ENCODE results near the gene RAD23A.

The RAD23A gene

DNA sequence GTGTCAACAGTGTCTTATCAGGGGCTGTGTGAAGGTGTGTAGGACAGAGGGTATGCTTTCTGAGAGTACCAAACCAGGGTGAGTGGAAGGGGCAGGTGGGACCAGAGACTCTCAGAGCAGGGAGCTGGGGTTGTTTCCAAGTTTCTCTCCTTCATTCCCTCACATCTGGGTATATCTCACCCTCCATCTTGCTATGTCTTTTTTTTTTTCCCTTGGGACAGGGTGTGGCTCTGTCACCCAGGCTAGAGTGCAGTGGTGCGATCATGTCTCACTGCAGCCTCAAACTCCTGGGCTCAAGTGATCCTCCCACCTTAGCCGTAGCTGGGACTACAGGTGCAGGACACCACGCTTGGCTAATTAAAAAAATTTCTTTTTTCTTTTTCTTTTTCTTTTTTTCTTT, 34.3 kb downstream of the RAD23A start:
- H3K36me3 ChIP-seq (ENCODE audit: insufficient read depth, low read length), result no peaks in the 10 kb centered on the region

DNA sequence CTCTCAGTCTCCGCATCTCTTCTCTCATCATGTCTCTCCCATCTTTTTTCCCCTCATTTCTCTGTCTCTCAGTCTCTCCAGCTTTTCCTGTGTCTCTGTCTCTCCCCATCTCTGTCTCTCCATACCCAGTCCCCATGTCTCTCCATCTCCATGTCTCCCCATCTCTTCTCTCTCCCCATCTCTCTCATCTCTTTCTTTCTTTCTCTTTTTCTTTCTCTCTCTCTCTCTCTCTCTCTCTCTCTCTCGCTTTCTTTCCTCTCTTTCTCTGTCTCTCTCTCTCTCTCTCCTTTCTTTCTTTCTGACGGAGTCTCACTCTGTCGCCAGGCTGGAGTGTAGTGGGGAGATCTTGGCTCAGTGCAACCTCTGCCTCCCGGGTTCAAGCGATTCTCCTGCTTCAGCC, 37.0 kb downstream of the RAD23A start:
- Histone ChIP-seq H3K9me3 (ENCODE audit: control insufficient read depth, insufficient read depth, low read length) (no peaks in the 10 kb centered on the region), H3K36me3 (ENCODE audit: insufficient read depth, low read length) (no peaks in the 10 kb centered on the region), H3K9ac (ENCODE audit: low read depth, low read length) (no peak overlapping the region), H3K4me1 (ENCODE audit: insufficient read depth, low read length) (peaks cover 4% of the 10 kb centered on the region; the same call in 1 of the 2 replicates)

More for the DNA sequence above, 34.3 kb downstream of the RAD23A start:
- no peaks in the 10 kb centered on the region for H3K9me3 ChIP-seq (ENCODE audit: control insufficient read depth, insufficient read depth, low read length)
- H3K9ac ChIP-seq (ENCODE audit: low read depth, low read length), result no peak overlapping the region
- no peaks in the 10 kb centered on the region for H3K4me1 ChIP-seq (ENCODE audit: insufficient read depth, low read length)

DNA sequence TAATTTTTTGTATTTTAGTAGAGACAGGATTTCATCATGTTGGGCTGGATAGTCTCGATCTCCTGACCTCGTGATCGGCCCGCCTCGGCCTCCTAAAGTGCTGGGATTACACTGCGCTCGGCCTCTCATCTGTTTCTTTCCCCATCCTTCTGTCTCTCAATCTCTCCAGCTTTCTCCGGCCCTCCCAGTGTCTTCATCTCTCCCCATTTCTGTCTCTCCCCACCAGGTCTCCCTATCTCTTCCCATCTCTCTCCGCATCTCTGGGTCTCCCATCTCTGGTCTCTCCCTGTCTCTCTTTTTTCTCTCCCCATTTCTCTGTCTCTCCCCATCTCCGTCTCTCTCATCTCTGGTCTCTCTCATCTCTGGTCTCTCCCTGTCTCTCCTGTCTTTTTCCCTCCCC, 37.4 kb downstream of the RAD23A start:
- Histone ChIP-seq H3K4me1 (ENCODE audit: insufficient read depth, low read length) (peaks cover 4% of the 10 kb centered on the region; the same call in 1 of the 2 replicates), H3K9ac (ENCODE audit: low read depth, low read length) (peak overlapping the region; percentile 55; the same call in 1 of the 2 replicates), H3K9me3 (ENCODE audit: control insufficient read depth, insufficient read depth, low read length) (no peaks in the 10 kb centered on the region)

DNA sequence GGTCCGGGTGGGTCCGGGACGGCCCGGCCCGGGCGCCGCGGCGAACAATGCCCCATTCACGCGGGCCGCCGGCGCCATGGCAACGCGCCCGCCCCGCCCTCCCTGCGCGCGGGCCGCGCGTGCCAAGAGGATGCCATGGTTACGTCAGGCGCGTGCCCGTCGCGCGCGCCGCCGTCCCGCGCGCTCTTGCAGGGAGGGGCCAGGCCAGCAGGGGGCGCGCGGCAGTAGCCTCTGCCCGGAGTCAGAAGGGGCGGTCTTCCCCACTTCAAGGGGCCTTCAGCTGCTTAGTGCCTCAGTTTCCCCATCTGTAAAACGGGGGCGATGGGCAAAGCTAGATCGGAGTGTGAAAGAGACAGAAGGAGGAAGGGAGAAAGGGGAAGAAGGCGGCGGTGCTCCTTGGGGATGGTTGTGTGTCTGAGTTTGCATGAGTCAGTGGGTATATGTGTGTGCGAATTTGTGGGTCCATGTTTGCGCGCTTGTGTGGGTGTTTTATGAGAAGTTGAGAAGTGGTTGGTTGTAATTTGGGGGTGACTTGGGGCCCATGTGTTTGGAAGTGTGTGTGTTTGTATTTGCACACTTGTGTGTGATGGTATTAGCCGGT, 38.0 kb downstream of the RAD23A start:
- Histone ChIP-seq H3K9ac (ENCODE audit: low read depth, low read length) (peak overlapping the region; percentile 55; the same call in 1 of the 2 replicates), H3K4me1 (ENCODE audit: insufficient read depth, low read length) (peaks cover 4% of the 10 kb centered on the region; the same call in 1 of the 2 replicates), H3K36me3 (ENCODE audit: insufficient read depth, low read length) (no peaks in the 10 kb centered on the region), H3K9me3 (ENCODE audit: control insufficient read depth, insufficient read depth, low read length) (no peaks in the 10 kb centered on the region)

More for the DNA sequence above, 37.4 kb downstream of the RAD23A start:
- no peaks in the 10 kb centered on the region for H3K36me3 ChIP-seq (ENCODE audit: insufficient read depth, low read length)

DNA sequence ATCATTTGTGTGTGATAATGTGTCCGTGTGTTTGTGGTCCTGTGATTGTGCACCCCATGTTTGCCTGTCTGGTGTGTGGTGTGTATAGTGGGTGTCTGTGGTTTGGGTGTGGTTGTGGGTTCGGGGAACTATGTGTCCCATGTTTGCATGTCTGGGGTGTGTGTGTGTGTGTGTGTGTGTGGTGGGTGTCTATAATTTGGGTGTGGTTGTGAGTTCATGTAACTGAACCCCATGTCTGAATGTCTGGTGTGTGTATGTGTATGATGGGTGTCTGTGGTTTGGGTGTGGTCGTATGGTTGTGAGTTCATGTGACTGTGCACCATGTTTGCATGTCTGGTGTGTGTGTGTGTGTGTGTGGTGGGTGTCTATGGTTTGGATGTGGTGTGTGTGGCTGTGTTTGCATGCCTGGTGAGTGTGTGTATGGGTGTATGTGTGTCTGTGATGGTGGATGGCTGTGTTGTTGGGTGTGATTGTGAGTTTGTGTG, 38.5 kb downstream of the RAD23A start:
- Histone ChIP-seq H3K36me3 (ENCODE audit: insufficient read depth, low read length) (no peaks in the 10 kb centered on the region), H3K9ac (ENCODE audit: low read depth, low read length) (no peak overlapping the region), H3K9me3 (ENCODE audit: control insufficient read depth, insufficient read depth, low read length) (no peaks in the 10 kb centered on the region), H3K4me1 (ENCODE audit: insufficient read depth, low read length) (peaks cover 4% of the 10 kb centered on the region; the same call in 1 of the 2 replicates)

DNA sequence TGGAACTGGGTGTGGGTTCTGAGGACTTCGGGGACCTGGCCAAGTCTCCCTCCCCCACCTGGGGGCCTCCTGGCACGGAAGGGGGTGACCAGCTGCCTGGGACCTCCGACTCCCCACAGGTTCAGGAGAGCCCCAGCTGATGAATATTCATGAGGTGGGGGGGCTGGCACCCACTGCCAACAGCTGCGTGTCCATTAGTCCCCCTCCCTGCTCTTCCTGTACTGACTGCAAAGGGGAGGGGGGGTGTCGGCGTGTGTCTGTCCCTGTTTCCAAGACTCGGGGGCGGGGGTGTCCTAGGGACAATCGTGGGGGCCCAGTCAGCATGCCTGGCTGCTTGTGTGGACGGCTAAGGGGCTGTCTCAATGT, 39.0 kb downstream of the RAD23A start:
- H3K4me1 ChIP-seq (ENCODE audit: insufficient read depth, low read length), result peaks cover 4% of the 10 kb centered on the region; the same call in 1 of the 2 replicates
- no peaks in the 10 kb centered on the region for H3K36me3 ChIP-seq (ENCODE audit: insufficient read depth, low read length)
- H3K9ac ChIP-seq (ENCODE audit: low read depth, low read length), result no peak overlapping the region
- no peaks in the 10 kb centered on the region for H3K9me3 ChIP-seq (ENCODE audit: control insufficient read depth, insufficient read depth, low read length)

DNA sequence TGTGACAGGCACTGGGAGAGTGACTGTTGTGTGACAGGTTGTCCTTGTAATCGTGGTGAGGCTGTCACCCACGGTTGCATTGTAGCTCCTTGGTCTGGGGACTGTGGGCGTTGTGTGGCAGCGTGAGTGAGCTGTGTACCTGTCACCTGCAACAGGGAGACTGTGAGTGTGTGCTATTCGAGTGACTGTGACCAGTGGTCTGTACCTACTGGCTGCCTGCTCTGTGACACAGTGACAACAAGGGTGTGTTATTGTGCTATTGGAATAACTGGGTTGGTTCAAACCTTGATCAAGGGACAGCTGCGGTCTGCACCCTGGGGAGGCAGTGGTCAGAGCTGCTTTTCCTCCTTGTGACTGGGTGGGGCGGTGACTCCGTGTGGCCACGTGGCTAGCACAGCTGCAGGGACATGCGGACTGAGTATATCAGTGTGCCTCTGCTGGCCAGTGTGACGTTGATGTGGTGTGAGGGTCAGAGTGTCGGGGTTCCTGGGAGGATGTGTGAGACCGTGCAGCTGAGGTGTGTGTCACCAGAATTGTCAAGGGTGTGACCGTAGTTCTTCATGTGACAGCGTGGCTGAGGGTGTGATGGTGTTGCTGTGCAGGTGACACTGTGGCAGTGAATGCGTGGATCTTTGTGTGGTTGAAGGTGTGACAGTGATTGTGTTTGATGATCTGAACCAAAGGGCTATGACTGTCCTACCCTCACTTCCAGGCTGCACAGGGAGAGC, 39.6 kb downstream of the RAD23A start:
- no peaks in the 10 kb centered on the region for H3K9me3 ChIP-seq (ENCODE audit: control insufficient read depth, insufficient read depth, low read length)
- no peaks in the 10 kb centered on the region for H3K36me3 ChIP-seq (ENCODE audit: insufficient read depth, low read length)
- H3K9ac ChIP-seq (ENCODE audit: low read depth, low read length), result no peak overlapping the region
- H3K4me1 ChIP-seq (ENCODE audit: insufficient read depth, low read length), result peaks cover 4% of the 10 kb centered on the region; the same call in 1 of the 2 replicates

DNA sequence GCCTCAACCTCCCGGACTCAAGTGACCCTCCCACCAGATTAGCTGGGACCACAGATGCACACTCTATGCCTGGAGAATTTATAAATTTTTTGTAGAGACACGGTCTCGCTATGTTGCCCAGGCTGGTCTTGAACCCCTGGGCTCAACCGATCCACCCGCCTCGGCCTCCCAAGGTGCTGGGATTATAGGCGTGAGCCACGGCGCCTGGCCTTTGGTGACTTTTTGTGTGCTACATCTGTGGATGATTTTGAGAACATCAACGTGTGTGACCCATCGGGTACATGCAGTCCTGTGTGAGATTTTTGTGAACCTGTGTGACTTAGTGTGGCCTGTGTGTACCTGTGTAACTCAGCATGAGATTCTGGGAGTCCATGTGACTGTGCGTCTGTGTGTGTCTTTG, 41.1 kb downstream of the RAD23A start:
- Histone ChIP-seq H3K36me3 (ENCODE audit: insufficient read depth, low read length) (no peaks in the 10 kb centered on the region), H3K9ac (ENCODE audit: low read depth, low read length) (no peak overlapping the region), H3K9me3 (ENCODE audit: control insufficient read depth, insufficient read depth, low read length) (no peaks in the 10 kb centered on the region), H3K4me1 (ENCODE audit: insufficient read depth, low read length) (peaks cover 4% of the 10 kb centered on the region; the same call in 1 of the 2 replicates)

DNA sequence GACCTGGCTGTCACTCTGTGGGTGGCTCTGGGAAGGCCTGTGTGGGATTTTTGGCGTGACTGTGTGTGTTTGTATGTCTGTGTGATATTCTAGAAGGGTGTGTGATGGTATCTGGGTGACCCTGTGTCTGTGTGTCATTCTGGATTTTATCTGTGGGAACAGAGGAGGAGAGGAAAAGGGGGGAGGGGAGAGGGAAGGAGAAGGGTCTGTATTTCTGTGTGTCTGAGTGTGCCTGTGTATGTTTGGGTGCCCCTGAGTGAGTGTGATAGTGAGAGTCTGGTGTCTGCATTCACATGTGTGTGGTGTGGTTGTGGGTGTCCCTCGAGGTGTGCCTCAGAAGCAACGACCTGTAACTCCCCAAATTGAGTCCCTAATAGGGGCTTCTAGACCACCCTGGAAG, 41.5 kb downstream of the RAD23A start:
- Histone ChIP-seq H3K36me3 (ENCODE audit: insufficient read depth, low read length) (no peaks in the 10 kb centered on the region), H3K9ac (ENCODE audit: low read depth, low read length) (no peak overlapping the region), H3K4me1 (ENCODE audit: insufficient read depth, low read length) (peaks cover 4% of the 10 kb centered on the region; the same call in 1 of the 2 replicates), H3K9me3 (ENCODE audit: control insufficient read depth, insufficient read depth, low read length) (no peaks in the 10 kb centered on the region)

DNA sequence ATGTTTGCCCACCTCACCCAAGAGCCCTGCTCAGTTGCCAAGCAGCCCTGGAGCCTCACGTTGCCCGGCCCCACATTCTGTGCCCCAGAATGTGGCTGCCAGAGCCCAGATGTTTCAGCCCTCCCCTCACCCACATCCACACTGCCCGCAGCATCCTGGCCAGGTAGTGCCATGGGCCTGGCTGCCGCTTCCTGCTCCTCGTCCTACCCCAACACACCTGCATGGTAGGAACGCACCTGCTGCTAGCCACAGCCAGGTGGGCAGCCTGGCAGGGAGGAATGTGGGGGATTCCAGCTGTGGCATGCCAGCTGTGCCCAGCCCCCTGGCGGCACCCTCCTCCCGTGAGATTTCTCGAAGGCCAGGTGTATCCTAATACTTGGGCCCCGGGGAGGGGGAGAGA, 42.1 kb downstream of the RAD23A start:
- no peaks in the 10 kb centered on the region for H3K36me3 ChIP-seq (ENCODE audit: insufficient read depth, low read length)
- no peak overlapping the region for H3K9ac ChIP-seq (ENCODE audit: low read depth, low read length)
- peaks cover 4% of the 10 kb centered on the region; the same call in 1 of the 2 replicates for H3K4me1 ChIP-seq (ENCODE audit: insufficient read depth, low read length)
- no peaks in the 10 kb centered on the region for H3K9me3 ChIP-seq (ENCODE audit: control insufficient read depth, insufficient read depth, low read length)

DNA sequence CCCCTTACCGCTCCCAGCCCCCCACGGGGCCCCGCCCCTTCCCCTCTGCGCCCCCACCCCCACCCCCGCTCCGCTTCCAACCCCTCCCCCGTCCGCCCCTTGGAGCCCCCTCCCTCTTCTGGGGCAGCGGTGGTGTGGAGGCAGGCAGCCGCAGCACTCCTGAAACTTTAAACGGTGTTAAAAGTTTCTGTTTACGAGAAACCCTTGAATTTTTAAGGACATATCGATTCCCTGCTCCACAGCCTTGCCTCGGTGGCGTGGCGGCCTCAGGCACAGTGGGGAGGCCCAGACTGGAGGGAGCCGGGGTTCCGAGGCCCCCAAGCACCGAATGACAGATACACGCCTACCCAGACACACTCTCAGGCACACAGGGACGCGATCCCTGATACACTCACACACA, 44.8 kb downstream of the RAD23A start:
- Histone ChIP-seq H3K9me3 (ENCODE audit: control insufficient read depth, insufficient read depth, low read length) (no peaks in the 10 kb centered on the region), H3K36me3 (ENCODE audit: insufficient read depth, low read length) (no peaks in the 10 kb centered on the region), H3K9ac (ENCODE audit: low read depth, low read length) (no peak overlapping the region), H3K4me1 (ENCODE audit: insufficient read depth, low read length) (peaks cover 2% of the 10 kb centered on the region; the same call in 1 of the 2 replicates)

DNA sequence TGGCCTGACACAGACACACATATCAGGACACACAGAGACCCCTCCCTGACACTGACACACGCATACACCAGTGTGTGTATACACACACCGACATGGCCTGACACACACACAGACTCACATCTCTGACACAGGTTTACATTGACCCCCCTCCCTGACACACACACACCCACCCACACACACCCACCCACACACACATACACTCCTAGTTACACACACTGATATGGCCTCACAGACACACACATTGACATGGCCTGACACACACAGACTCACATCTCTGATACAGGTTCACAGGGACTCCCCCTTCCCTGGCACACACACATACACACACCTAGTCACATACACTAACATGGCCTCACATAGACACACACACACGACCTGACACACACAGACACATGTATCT, 45.2 kb downstream of the RAD23A start:
- no peaks in the 10 kb centered on the region for H3K4me1 ChIP-seq (ENCODE audit: insufficient read depth, low read length)
- no peak overlapping the region for H3K9ac ChIP-seq (ENCODE audit: low read depth, low read length)

DNA sequence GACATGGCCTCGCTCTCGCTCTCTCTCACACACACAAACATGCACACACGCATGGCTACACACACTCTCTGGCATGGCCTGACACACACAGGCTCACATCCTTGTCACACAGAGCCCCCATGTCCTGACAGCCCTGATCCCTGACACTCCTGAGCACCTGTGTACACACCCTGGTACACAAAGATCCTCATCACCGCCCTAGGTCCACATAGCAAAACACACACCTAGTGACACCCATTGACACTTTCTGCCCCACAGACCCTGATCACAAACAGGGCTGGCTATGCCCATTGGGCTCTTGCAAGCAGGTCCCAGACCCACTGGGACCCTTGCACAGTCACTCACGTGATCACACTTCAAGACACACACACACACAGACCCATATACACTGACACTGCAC, 45.6 kb downstream of the RAD23A start:
- Histone ChIP-seq H3K9me3 (ENCODE audit: control insufficient read depth, insufficient read depth, low read length) (no peaks in the 10 kb centered on the region), H3K4me1 (ENCODE audit: insufficient read depth, low read length) (no peaks in the 10 kb centered on the region), H3K9ac (ENCODE audit: low read depth, low read length) (no peak overlapping the region), H3K36me3 (ENCODE audit: insufficient read depth, low read length) (no peaks in the 10 kb centered on the region)

More for the DNA sequence above, 45.2 kb downstream of the RAD23A start:
- Histone ChIP-seq H3K9me3 (ENCODE audit: control insufficient read depth, insufficient read depth, low read length) (no peaks in the 10 kb centered on the region), H3K36me3 (ENCODE audit: insufficient read depth, low read length) (no peaks in the 10 kb centered on the region)

DNA sequence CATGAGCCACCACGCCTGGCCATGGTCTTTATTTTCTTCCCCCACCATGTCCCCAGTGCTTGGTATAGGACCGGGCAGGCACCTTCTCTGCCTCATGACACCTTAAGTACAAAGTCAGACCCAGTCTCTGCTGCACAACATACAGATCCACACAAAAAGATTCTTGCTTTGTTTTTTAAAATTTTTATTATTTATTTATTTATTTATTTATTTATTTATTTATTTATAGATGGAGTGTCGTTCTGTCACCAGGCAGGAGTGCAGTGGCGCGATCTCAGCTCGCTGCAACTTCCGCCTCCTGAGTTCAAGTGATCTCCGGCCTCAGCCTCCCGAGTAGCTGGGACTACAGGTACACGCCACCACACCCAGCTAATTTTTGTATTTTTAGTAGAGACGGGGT, 47.1 kb downstream of the RAD23A start:
- Histone ChIP-seq H3K36me3 (ENCODE audit: insufficient read depth, low read length) (no peaks in the 10 kb centered on the region), H3K4me1 (ENCODE audit: insufficient read depth, low read length) (no peaks in the 10 kb centered on the region)

DNA sequence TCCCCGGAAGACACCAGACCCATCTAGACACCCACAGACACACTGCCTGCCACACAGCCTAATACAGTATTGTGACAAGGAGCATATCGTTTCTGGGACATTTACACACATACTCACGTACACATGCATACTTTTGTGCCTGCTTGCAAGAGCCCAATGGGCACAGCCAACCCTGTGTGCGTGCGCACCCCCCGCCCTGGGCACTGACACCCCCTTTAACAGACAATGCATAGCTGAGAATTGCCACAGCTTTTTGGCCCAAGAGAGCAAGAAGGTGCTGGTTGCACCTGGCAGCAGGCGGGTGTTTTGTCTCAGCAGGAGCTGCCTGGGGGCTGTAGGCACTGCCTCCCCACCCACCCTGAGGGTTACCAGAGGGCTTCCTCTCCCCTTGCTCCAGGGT, 47.9 kb downstream of the RAD23A start:
- Histone ChIP-seq H3K9me3 (ENCODE audit: control insufficient read depth, insufficient read depth, low read length) (no peaks in the 10 kb centered on the region), H3K4me1 (ENCODE audit: insufficient read depth, low read length) (no peaks in the 10 kb centered on the region), H3K36me3 (ENCODE audit: insufficient read depth, low read length) (no peaks in the 10 kb centered on the region), H3K9ac (ENCODE audit: low read depth, low read length) (no peak overlapping the region)

More for the DNA sequence above, 47.1 kb downstream of the RAD23A start:
- H3K9me3 ChIP-seq (ENCODE audit: control insufficient read depth, insufficient read depth, low read length), result no peaks in the 10 kb centered on the region
- no peak overlapping the region for H3K9ac ChIP-seq (ENCODE audit: low read depth, low read length)

All from ES-I3 (cell line).